Adrenal gland (tissue), 12 donors: ENCODE results near the gene THSD4. TPM values are rescaled to one million over a fixed set of nuclear protein-coding genes. Genes with fewer than 3 reads are reported as not detected.

Experiments used
- DNase-seq, 7 donors: peaks; one replicate each; pipeline ENCODE4 v3.0.0-alpha.2; 2019 to 2020
- H3K27ac ChIP-seq, 5 donors: fragments of 200-600 bp; sonication (generic) in 4 of 5; 1 replicate in 3 of 5; 2 replicates in 2 of 5; pipeline versions ENCODE4 v1.5.1 to v1.8.0; 2016 to 2020; ENCODE audit warnings: mild to moderate bottlenecking in 1 of 5
- H3K27me3 ChIP-seq: fragments of 200-600 bp; 2 replicates; pipeline ENCODE4 v1.8.0; 2021
- H3K36me3 ChIP-seq, 2 donors: fragments of 200-600 bp; replicated peaks in 1 of 2; 1 replicate in 1 of 2; 2 replicates in 1 of 2; pipeline versions ENCODE4 v1.5.1 to v1.8.0; 2018 to 2022
- H3K4me1 ChIP-seq, 2 donors: fragments of 200-600 bp; replicated peaks in 1 of 2; 1 replicate in 1 of 2; 2 replicates in 1 of 2; pipeline versions ENCODE4 v1.5.1 to v1.8.0; 2018 to 2021
- H3K4me3 ChIP-seq, 4 donors: fragments of 200-600 bp; sonication (generic) in 3 of 4; one replicate each; pipeline ENCODE4 v1.5.1; 2016 to 2018
- H3K9me3 ChIP-seq, 3 donors: fragments of 200-600 bp; sonication (generic) in 1 of 3; replicated peaks in 1 of 3; 1 replicate in 2 of 3; 2 replicates in 1 of 3; pipeline versions ENCODE4 v1.5.1 to v1.8.0; 2016 to 2021
- POLR2A ChIP-seq, 2 donors: fragments of 450-650 bp; IDR thresholded peaks; one replicate each; pipeline ENCODE4 v1.6.1; 2017; ENCODE audit warnings: antibody characterized with exemption in 2 of 2, mild to moderate bottlenecking in 2 of 2, moderate library complexity in 1 of 2
- WGBS, 4 donors: extraction: QIAGEN DNeasy Blood & Tissue Kit in 2 of 4; methylation state at CpG; one replicate each; pipeline versions ENCODE4 v1.1.5 to v1.1.7; 2013 to 2017; 5-methylcytosine and 5-hydroxymethylcytosine counted together
- intact Hi-C, 2 donors: fragments of 100-400 bp; cut with DNase I; formaldehyde crosslinking; loops; one replicate each; pipeline versions ENCODE4 v1.14.1 to v1.15.0; 2022 to 2023
- polyA plus RNA-seq, 3 donors: library from polyadenylated mRNA; stranded (reverse); fragments of 200-250 nt in 2 of 3; fragments of 350-450 nt in 1 of 3; fragmentation: Illumina TruSeq in 1 of 3; extraction: RNeasy Lipid Tissue Mini Kit (QIAGEN cat#74804) in 1 of 3; gene quantifications; one replicate each; pipeline ENCODE4 v1.2.3, GENCODE V29; 2013 to 2014
- total RNA-seq, 9 donors: library from RNA; depleted of rRNA in 4 of 9; stranded (reverse); fragments of >200 nt in 4 of 9; fragments of 120-200 nt in 1 of 9; fragmentation: NEBNext Ultra II Directional in 1 of 9; extraction: Animal tissue kit (Norgen Biotek cat#: 25700) in 1 of 9; gene quantifications; one replicate each; pipeline versions ENCODE4 v1.1.0 to v1.2.4, GENCODE V29; 2013 to 2023
- TF ChIP-seq, protein P1 (sequence below), 6 experiments: fragments of 450-650 bp in 4 of 6; fragments of 200-600 bp in 2 of 6; sonication (generic) in 1 of 6; IDR thresholded peaks; 1 replicate in 5 of 6; 2 replicates in 1 of 6; pipeline versions ENCODE4 v1.5.1 to v1.8.0; 2016 to 2021; ENCODE audit warnings: antibody characterized with exemption in 6 of 6, mild to moderate bottlenecking in 2 of 6, moderate library complexity in 1 of 6
- donor health status: healthy with polysubstance abuse.
- donor health status: Bipolar disorder and iron deficiency.
- donor health status: DM: yes; HTN: yes; CAD: no.
- donor health status: DM: no; HTN: no; CAD: no.
- donor health status: DM: no; HTN: no; CAD: no.
- donor health status: DM: yes; HTN: yes; CAD: no.

THSD4 gene
- total and polyA plus RNA-seq, 12 donors: 5.3 to 53.2 (median 23.2) TPM

DNA sequence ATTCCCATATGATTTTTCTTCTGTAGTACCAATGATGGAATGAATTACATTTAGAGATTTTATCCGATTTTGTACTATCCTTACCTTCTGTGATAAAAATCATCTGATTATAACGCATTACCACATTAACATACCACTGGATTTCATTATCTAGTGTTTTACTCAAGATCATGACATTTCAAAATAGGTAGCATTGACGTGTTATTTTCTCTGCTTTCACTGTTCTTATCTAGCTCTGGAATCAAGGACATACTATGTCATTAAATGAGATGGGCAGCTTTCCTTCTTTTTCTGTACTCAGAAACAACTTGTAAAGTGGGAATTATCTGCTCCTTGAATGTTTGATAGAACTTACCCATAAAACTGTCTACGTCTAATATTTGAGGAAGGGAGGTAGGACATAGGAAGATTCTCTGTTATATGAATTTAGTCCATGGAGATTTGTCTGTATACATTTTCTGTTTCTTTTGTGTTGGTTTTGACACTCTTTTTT lies 511.4 kb downstream of the THSD4 start:
- intact Hi-C loops: no loop called here
- Histone ChIP-seq H3K4me1 (peaks cover 0 to 4% of the 10 kb centered on the region in 2 donors), H3K27me3 (no peaks in the 10 kb centered on the region), H3K9me3 (no peaks in the 10 kb centered on the region), H3K36me3 (no peaks in the 10 kb centered on the region), H3K4me3 (no peak overlapping the region), H3K27ac (no peak overlapping the region)
- no peak for DNase-seq
- TF ChIP-seq, protein P1, sequence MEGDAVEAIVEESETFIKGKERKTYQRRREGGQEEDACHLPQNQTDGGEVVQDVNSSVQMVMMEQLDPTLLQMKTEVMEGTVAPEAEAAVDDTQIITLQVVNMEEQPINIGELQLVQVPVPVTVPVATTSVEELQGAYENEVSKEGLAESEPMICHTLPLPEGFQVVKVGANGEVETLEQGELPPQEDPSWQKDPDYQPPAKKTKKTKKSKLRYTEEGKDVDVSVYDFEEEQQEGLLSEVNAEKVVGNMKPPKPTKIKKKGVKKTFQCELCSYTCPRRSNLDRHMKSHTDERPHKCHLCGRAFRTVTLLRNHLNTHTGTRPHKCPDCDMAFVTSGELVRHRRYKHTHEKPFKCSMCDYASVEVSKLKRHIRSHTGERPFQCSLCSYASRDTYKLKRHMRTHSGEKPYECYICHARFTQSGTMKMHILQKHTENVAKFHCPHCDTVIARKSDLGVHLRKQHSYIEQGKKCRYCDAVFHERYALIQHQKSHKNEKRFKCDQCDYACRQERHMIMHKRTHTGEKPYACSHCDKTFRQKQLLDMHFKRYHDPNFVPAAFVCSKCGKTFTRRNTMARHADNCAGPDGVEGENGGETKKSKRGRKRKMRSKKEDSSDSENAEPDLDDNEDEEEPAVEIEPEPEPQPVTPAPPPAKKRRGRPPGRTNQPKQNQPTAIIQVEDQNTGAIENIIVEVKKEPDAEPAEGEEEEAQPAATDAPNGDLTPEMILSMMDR (IDR thresholded peaks at IDR 0.05): no peak
- no peak for TF ChIP-seq POLR2A (IDR thresholded peaks at IDR 0.05)
- WGBS, 4 donors: 42 to 68% (median 59%) methylated on average over 4 of the region's 4 CpGs

- no peak overlapping the region for H3K4me3 ChIP-seq
- no peaks in the 10 kb centered on the region for H3K9me3 ChIP-seq
- H3K27me3 ChIP-seq: no peaks in the 10 kb centered on the region
- intact Hi-C loops: no loop called here
- TF ChIP-seq, protein P1 (IDR thresholded peaks at IDR 0.05): no peak
- TF ChIP-seq POLR2A (IDR thresholded peaks at IDR 0.05): no peak
- 77 to 94% (median 88%) methylated on average over 2 of the region's 2 CpGs for WGBS, 4 donors
- DNase-seq: peak in 1 of 7 donors; percentile 12
- H3K4me1 ChIP-seq: peaks cover 0 to 4% of the 10 kb centered on the region in 2 donors
- H3K36me3 ChIP-seq: no peaks in the 10 kb centered on the region
- no peak overlapping the region for H3K27ac ChIP-seq
These were observed 511.9 kb downstream of the THSD4 start for GRCh38 chr15:71627188-71627587.

- Histone ChIP-seq H3K27ac (no peak overlapping the region), H3K4me1 (peaks cover 0 to 4% of the 10 kb centered on the region in 2 donors), H3K36me3 (no peaks in the 10 kb centered on the region), H3K27me3 (no peaks in the 10 kb centered on the region), H3K9me3 (no peaks in the 10 kb centered on the region), H3K4me3 (no peak overlapping the region)
- DNase-seq: no peak
- TF ChIP-seq POLR2A (IDR thresholded peaks at IDR 0.05): no peak
- TF ChIP-seq, protein P1 (IDR thresholded peaks at IDR 0.05): no peak
- WGBS, 4 donors: 87 to 92% (median 92%) methylated on average over 3 of the region's 3 CpGs
- intact Hi-C loops: no loop called here
These were observed 512.3 kb downstream of the THSD4 start for GRCh38 chr15:71627604-71628003.

DNA sequence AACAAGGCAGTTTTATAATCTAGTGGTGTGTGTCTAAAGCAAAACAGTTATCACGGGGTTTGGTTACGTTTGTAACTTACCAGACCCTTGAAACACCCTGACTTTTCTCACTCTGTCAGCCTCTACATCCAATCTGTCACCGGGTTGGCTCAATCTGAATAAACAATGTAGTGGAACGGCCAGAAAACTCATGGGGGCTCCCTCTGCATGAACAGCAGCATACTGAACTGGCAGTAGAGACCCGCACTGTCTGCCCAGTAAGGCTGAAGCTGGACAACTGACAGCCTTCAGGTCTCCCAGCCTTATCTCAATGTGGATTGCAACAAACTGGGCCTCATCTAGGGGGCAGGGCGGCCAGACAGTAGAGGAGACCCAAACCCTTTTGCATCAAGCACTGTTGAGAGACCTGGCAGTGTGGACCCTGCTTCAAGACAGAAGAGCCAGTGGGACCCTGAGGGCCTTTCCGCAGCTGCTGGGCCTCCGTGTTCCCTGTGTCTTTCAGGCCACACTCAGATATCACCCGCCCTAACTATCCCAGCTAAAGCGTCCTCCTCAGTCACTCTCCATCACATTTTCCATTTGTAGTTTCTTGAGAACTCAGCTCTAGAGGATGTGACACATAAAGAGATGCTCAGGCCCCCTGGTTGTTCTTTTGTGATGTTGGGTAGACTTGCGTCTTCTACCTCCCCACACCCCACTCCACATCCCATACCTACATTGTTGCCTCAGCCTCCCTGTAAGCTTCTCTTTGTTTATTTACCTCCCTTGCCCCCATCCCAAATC lies 513.9 kb downstream of the THSD4 start:
- 81 to 89% (median 84%) methylated on average over 8 to 11 of the region's 11 CpGs for WGBS, 4 donors
- H3K4me1 ChIP-seq: peaks cover 0 to 4% of the 10 kb centered on the region in 2 donors
- no peak for DNase-seq
- no peaks in the 10 kb centered on the region for H3K9me3 ChIP-seq
- H3K27ac ChIP-seq: no peak overlapping the region
- H3K4me3 ChIP-seq: no peak overlapping the region
- H3K27me3 ChIP-seq: no peaks in the 10 kb centered on the region
- intact Hi-C loops: no loop called here
- H3K36me3 ChIP-seq: no peaks in the 10 kb centered on the region
- TF ChIP-seq, protein P1 (IDR thresholded peaks at IDR 0.05): no peak
- no peak for TF ChIP-seq POLR2A (IDR thresholded peaks at IDR 0.05)
